ENCODE data around the gene LCN6. TPM values are rescaled to one million over a fixed set of nuclear protein-coding genes. Genes with fewer than 3 reads are reported as not detected.

Gene LCN6
- total and polyA plus RNA-seq, 9 of the 15 experiments (the other 6 are each of a cell fraction or from before 2014, with no cell fraction given): 0.10 to 0.45 (median 0.37) TPM; not detected in 5

- peak; percentile 98 for TF ChIP-seq ZNF592 (IDR thresholded peaks at IDR 0.05)
- 0 out of 2 replicates have a peak, but pooled peaks have one; percentile 7 for TF ChIP-seq PHF8 (IDR thresholded peaks at IDR 0.05; ENCODE audit: borderline replicate concordance, low read length)
- peak; percentile 92 for TF ChIP-seq PTTG1 (tag; IDR thresholded peaks at IDR 0.05; ENCODE audit: low read depth)
- no peak for TF ChIP-seq ILF3 (IDR thresholded peaks at IDR 0.05; ENCODE audit: borderline replicate concordance)
- peak; percentile 87 for TF ChIP-seq ZNF79 (CRISPR knock-in tag; IDR thresholded peaks at IDR 0.05; ENCODE audit: low read depth)
- peak; percentile 80; the same call in 1 of the 2 replicates for TF ChIP-seq TSHZ1 (CRISPR knock-in tag; IDR thresholded peaks at IDR 0.05)
- peak; percentile 74; the same call in 1 of the 2 replicates for TF ChIP-seq IRF9 (tag; IDR thresholded peaks at IDR 0.05)
- TF ChIP-seq ZBTB12 (CRISPR knock-in tag; IDR thresholded peaks at IDR 0.05): peak; percentile 70
- TF ChIP-seq ZNF197 (CRISPR knock-in tag; IDR thresholded peaks at IDR 0.05; ENCODE audit: low read depth): peak; percentile 65
- no peak for TF ChIP-seq CAMTA2 (CRISPR knock-in tag; conservative IDR thresholded peaks at IDR 0.05)
- peak; percentile 62; the same call in 1 of the 2 replicates for TF ChIP-seq IFI16 (CRISPR knock-in tag; IDR thresholded peaks at IDR 0.05)
- TF ChIP-seq ATF4 (CRISPR knock-in tag; IDR thresholded peaks at IDR 0.05): peak; percentile 83
- peak; percentile 77 for TF ChIP-seq ZNF239 (CRISPR knock-in tag; IDR thresholded peaks at IDR 0.05)
- peak; percentile 73; the same call in 1 of the 2 replicates for TF ChIP-seq HIVEP1 (CRISPR knock-in tag; IDR thresholded peaks at IDR 0.05)
- peak; percentile 83; the same call in 1 of the 2 replicates for TF ChIP-seq RFX7 (CRISPR knock-in tag; IDR thresholded peaks at IDR 0.05)
Measured at GRCh38 chr9:136789523-136789937, 41.2 kb upstream of the LCN6 start (continued).

Measured in K562 (cell line).